Esophagus (tissue), 2 donors: Measurements from ENCODE around the gene HECTD4. TPM values are rescaled to one million over a fixed set of nuclear protein-coding genes. Genes with fewer than 3 reads are reported as not detected.
A peak's percentile ranks its signal among the peaks of the same experiment; 100 is the strongest.

Experiments used
- H3K27ac ChIP-seq, 2 donors: one replicate each; pipeline ENCODE4 v1.5.1; 2013; ENCODE audit warnings: low read depth in 2 of 2, mild to moderate bottlenecking in 2 of 2, inconsistent platforms in 1 of 2, low read length in 1 of 2, moderate library complexity in 1 of 2
- H3K27me3 ChIP-seq, 2 donors: one replicate each; pipeline ENCODE4 v1.6.1; 2013; ENCODE audit warnings: low read length in 2 of 2, control low read depth in 1 of 2, mild to moderate bottlenecking in 1 of 2; ENCODE audit not compliant: insufficient read depth in 2 of 2, control insufficient read depth in 1 of 2
- H3K36me3 ChIP-seq, 2 donors: one replicate each; pipeline ENCODE4 v1.6.1; 2013; ENCODE audit warnings: low read length in 1 of 2; ENCODE audit not compliant: control insufficient read depth in 2 of 2, insufficient read depth in 2 of 2
- H3K4me1 ChIP-seq, 2 donors: one replicate each; pipeline ENCODE4 v1.6.1; 2013; ENCODE audit warnings: low read length in 1 of 2; ENCODE audit not compliant: control insufficient read depth in 2 of 2, insufficient read depth in 2 of 2
- H3K4me3 ChIP-seq, 2 donors: one replicate each; pipeline ENCODE4 v1.5.1; 2013; ENCODE audit warnings: low read length in 2 of 2, mild to moderate bottlenecking in 2 of 2, low read depth in 1 of 2, moderate library complexity in 1 of 2
- H3K9me3 ChIP-seq, 2 donors: one replicate each; pipeline ENCODE4 v1.6.1; 2013; ENCODE audit warnings: mild to moderate bottlenecking in 2 of 2, low read depth in 1 of 2, low read length in 1 of 2, moderate library complexity in 1 of 2; ENCODE audit not compliant: control insufficient read depth in 2 of 2, insufficient read depth in 1 of 2
- WGBS, 2 donors: extraction: QIAGEN DNeasy Blood & Tissue Kit; methylation state at CpG; one replicate each; pipeline ENCODE4 v1.1.7; 2013; 5-methylcytosine and 5-hydroxymethylcytosine counted together
- polyA plus RNA-seq, 2 donors: library from polyadenylated mRNA; stranded (reverse); fragments of 200-250 nt; gene quantifications; one replicate each; pipeline ENCODE4 v1.2.3, GENCODE V29; 2013
- donor health status: healthy with polysubstance abuse.
- donor health status: Bipolar disorder and iron deficiency.

The HECTD4 gene
- 10 to 100 TPM; 10.7 to 29.0 TPM for polyA plus RNA-seq

DNA sequence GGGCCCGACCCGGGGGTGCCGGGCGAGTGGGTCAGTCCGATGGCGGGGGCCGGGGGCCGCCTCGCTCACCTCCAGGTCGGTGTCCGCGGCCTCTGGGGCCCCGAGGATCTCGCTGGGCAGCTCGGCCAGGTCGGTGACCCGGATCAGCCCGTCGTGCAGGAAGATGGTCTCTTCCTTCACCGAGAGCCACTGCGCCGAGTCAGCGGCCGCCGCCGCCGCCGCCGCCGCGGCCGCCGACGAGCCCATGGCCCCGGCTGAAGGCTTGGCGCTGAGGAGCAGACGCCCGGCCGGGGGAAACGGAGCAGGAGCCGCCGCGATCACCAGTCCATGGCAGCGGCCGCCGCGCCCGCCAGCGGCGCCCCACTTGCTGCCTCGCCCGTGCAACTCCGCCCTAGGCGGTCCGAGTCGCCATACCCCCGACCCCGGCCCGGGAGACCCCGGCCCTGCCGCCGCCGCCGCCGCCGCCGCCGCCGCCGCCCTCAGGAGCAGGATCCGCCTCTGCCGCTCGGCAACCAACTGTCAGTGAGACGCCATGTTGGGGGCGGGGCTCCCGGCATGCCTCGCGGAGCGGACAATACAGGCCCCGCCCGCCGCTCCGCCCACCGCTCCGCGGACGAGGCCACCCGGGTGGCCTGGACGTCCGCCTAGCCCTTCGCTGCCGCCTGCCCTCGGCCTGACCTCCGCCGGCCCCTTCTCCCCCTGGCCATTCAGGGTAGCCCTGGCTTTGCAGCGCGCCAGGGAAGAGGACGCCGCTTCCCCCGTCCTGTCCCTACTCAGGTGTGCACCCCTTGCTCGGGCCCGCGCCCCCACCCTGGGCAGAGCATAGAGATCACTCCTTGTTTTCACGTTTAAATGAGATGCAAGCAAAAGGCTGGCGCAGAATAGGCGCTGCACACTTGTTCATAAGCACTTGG lies at the start of gene HECTD4:
Gene HECTD4, minus strand, starts transcription at position 549 of the 914 bp plus-strand sequence. Its CDS starts 303 bp downstream, at position 246.
- Histone ChIP-seq H3K27ac (peak within 1 kb of the TSS; percentile 90 to 95), H3K27me3 (no peaks in the 10 kb centered on the region), H3K4me1 (peaks cover 0 to 6% of the 10 kb centered on the region in 2 donors), H3K4me3 (peak within 1 kb of the TSS; percentile 94 to 97), H3K9me3 (no peaks in the 10 kb centered on the region), H3K36me3 (no peaks in the 10 kb centered on the region)
- WGBS, 2 donors: 1 to 10% methylated on average over 53 to 106 of the region's 106 CpGs

GRCh38 chr12:112431965-112432364 lies 49.7 kb upstream of the HECTD4 start:
- WGBS, 2 donors: 85 to 87% methylated on average over 3 of the region's 3 CpGs
- Histone ChIP-seq H3K27me3 (no peaks in the 10 kb centered on the region), H3K4me1 (no peaks in the 10 kb centered on the region), H3K9me3 (no peaks in the 10 kb centered on the region), H3K36me3 (no peaks in the 10 kb centered on the region), H3K4me3 (no peak overlapping the region), H3K27ac (no peak overlapping the region)

GRCh38 chr12:112430929-112431328 lies 48.7 kb upstream of the HECTD4 start:
- Histone ChIP-seq H3K27ac (no peak overlapping the region), H3K9me3 (no peaks in the 10 kb centered on the region), H3K4me1 (no peaks in the 10 kb centered on the region), H3K27me3 (no peaks in the 10 kb centered on the region), H3K4me3 (no peak overlapping the region), H3K36me3 (no peaks in the 10 kb centered on the region)
- WGBS, 2 donors: 77% methylated on average over 5 of the region's 5 CpGs

- WGBS, 2 donors: 94 to 96% methylated on average over 2 of the region's 2 CpGs
- no peaks in the 10 kb centered on the region for H3K9me3 ChIP-seq
- H3K36me3 ChIP-seq: no peaks in the 10 kb centered on the region
Measured at GRCh38 chr12:112427760-112428159, 45.5 kb upstream of the HECTD4 start.

DNA sequence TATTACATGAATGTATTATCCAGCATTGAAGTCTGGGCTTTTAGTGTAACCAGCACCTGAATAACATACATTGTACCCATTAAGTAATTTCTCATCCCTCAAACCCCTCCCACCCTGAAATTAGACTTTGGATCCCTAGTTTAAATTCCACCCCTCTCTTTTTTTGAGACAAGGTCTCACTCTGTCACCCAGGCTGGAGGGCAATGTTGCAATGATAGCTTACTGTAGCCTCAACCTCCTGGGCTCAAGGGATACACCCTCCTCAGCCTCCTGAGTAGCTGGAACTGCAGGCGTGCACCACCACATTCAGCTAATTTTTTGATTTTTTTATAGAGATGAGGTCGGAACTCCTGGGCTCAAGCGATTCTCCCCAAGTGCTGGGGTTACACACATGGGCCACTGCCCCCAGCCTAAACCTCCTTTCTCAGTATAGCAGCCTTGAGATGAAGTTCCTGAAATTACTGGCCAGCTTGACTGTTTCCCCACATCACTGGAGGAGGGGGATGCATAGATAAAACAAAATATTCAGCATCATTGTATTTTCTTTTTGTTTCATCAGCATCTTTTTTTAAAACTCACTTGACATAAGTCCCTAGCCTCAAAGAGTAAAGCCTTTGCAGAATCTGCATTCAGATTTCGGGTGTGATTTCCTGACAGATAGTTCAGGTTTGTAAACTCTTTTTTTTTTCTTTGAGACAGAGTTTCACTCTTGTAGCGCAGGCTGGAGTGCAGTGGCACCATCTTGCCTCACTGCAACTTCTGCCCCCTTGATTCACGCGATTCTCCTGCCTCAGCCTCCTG lies 43.6 kb upstream of the HECTD4 start:
- Histone ChIP-seq H3K9me3 (no peaks in the 10 kb centered on the region), H3K4me1 (no peaks in the 10 kb centered on the region), H3K27me3 (no peaks in the 10 kb centered on the region), H3K27ac (no peak overlapping the region), H3K36me3 (no peaks in the 10 kb centered on the region), H3K4me3 (no peak overlapping the region)
- 96 to 97% methylated on average over 7 of the region's 7 CpGs for WGBS, 2 donors

More at GRCh38 chr12:112427760-112428159, 45.5 kb upstream of the HECTD4 start:
- H3K27me3 ChIP-seq: no peaks in the 10 kb centered on the region
- H3K4me1 ChIP-seq: no peaks in the 10 kb centered on the region
- H3K4me3 ChIP-seq: no peak overlapping the region
- H3K27ac ChIP-seq: no peak overlapping the region

DNA sequence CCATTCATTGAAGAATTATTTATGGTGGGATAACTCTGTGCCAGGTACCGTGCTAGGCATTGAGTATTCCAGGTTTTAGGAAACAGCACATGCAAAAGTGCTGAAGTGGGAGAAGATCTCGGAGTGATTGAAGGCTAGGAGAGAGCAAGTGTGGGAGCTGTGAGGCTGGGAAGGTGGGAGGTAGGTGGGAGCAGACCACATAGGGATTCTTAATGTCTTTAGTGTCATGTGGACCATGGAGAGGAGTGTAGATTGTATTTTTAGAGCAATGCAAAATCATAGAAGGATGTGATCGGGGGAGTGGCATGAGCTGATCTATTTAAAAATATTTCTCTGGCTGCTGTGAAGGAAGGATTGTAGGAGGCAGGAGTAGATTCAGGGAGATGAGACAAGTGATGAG lies 41.9 kb upstream of the HECTD4 start:
- Histone ChIP-seq H3K9me3 (no peaks in the 10 kb centered on the region), H3K4me1 (no peaks in the 10 kb centered on the region), H3K4me3 (no peak overlapping the region), H3K27me3 (no peaks in the 10 kb centered on the region), H3K36me3 (no peaks in the 10 kb centered on the region), H3K27ac (no peak overlapping the region)
- 93 to 94% methylated on average over 3 of the region's 3 CpGs for WGBS, 2 donors

DNA sequence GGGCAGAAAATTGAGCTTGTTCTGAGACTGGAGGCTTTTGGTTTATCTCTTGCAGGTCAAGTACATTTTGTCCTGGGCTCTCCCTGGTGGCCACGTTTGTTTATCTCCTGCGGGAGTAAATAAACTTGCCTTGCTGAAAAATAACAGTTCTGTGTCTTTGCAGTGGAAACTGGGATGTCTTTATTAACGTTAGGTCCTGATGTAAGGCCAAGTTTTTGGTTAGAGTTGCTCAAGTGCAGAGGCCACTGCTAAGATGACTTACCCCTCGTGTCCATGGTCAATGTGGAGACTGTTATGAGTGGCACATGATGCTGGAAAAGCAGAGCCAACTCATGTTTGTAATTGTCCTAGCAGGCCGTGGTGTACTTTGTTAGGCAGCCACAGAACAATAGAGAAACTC lies 40.3 kb upstream of the HECTD4 start:
- Histone ChIP-seq H3K4me1 (no peaks in the 10 kb centered on the region), H3K36me3 (no peaks in the 10 kb centered on the region), H3K27ac (no peak overlapping the region), H3K4me3 (no peak overlapping the region), H3K9me3 (no peaks in the 10 kb centered on the region), H3K27me3 (no peaks in the 10 kb centered on the region)
- 49 to 56% methylated on average over 5 of the region's 5 CpGs for WGBS, 2 donors

- Histone ChIP-seq H3K4me3 (no peak overlapping the region), H3K27me3 (no peaks in the 10 kb centered on the region), H3K4me1 (no peaks in the 10 kb centered on the region), H3K36me3 (no peaks in the 10 kb centered on the region), H3K9me3 (no peaks in the 10 kb centered on the region), H3K27ac (no peak overlapping the region)
- 94 to 96% methylated on average over 1 of the region's 1 CpG for WGBS, 2 donors
Measured at GRCh38 chr12:112421363-112421762, 39.1 kb upstream of the HECTD4 start.

DNA sequence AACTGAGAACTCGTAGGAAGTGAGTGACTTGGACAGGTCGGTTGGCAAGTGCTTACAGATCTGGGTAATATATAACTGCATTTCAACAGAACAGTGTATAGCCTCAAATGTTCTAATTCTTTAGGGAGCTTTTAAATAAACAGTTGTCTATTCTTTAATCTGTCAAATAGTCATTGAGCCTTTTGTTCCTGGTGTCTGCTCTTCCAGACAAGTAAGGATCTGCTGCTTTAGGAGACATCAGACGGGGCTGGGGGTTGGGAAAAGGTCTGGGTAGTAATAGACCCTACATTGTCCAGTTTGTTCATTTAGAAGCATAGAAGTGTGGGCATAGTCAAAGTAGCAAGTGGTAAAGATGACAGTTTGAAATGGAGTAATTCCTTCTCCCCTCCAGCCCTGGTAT lies 38.5 kb upstream of the HECTD4 start:
- H3K27me3 ChIP-seq: no peaks in the 10 kb centered on the region
- WGBS, 2 donors: 56 to 68% methylated on average over 3 of the region's 3 CpGs
- H3K4me3 ChIP-seq: no peak overlapping the region
- no peaks in the 10 kb centered on the region for H3K9me3 ChIP-seq
- no peak overlapping the region for H3K27ac ChIP-seq
- H3K4me1 ChIP-seq: no peaks in the 10 kb centered on the region
- H3K36me3 ChIP-seq: no peaks in the 10 kb centered on the region
